Motor neuron (in vitro differentiated cells): ENCODE data around the gene NOP10. TPM values are rescaled to one million over a fixed set of nuclear protein-coding genes. Genes with fewer than 3 reads are reported as not detected.
A peak's percentile ranks its signal among the peaks of the same experiment; 100 is the strongest.

ENCODE experiments used
- ATAC-seq, 8 experiments: fragments of 200-7000 bp; cut with Tn5 transposase; replicated peaks in 6 of 8; 2 replicates each; pipeline ENCODE4 v1.8.0; 2021; ENCODE audit warnings: mild to moderate bottlenecking in 8 of 8, moderate library complexity in 8 of 8
- H3K27ac ChIP-seq, 2 donors: fragments of 250-450 bp; sonication (Bioruptor Pico); 2 replicates each; pipeline ENCODE4 v1.9.0; 2021; ENCODE audit warnings: antibody characterized with exemption in 2 of 2, mild to moderate bottlenecking in 2 of 2, moderate library complexity in 1 of 2
- H3K4me1 ChIP-seq, 2 donors: fragments of 250-450 bp; sonication (Bioruptor Pico); replicated peaks in 1 of 2; 2 replicates each; pipeline ENCODE4 v1.6.1; 2021; ENCODE audit warnings: antibody characterized with exemption in 2 of 2, mild to moderate bottlenecking in 2 of 2, moderate library complexity in 1 of 2
- H3K4me3 ChIP-seq, 5 donors: fragments of 250-450 bp; sonication (Bioruptor Pico); 2 replicates each; pipeline ENCODE4 v1.9.0; 2021; ENCODE audit warnings: antibody characterized with exemption in 5 of 5, mild to moderate bottlenecking in 5 of 5, moderate library complexity in 4 of 5
- WGBS, 10 experiments: fragments of 450-650 bp; shearing (Covaris generic); methylation state at CpG; one replicate each; pipeline ENCODE4 v1.0.0; 2022; 5-methylcytosine and 5-hydroxymethylcytosine counted together
- in situ Hi-C, 9 experiments: fragments of 400-800 bp; cut with MboI; loops; one replicate each; pipeline ENCODE4 v1.15.0; 2021; ENCODE audit warnings: low sequenced_read_pairs in 9 of 9, low pct_unique_long_range_greater_than_20kb in 2 of 9; ENCODE audit not compliant: unreplicated experiment in 9 of 9
- total RNA-seq, 8 experiments: library from RNA; unstranded; fragments of 300-600 nt; gene quantifications; 2 replicates each; pipeline versions ENCODE4 v1.2.3 to v1.2.4, GENCODE V29; 2022

NOP10 gene
- total RNA-seq, 8 experiments from 2014 or later: 137 to 420 (median 205) TPM

DNA sequence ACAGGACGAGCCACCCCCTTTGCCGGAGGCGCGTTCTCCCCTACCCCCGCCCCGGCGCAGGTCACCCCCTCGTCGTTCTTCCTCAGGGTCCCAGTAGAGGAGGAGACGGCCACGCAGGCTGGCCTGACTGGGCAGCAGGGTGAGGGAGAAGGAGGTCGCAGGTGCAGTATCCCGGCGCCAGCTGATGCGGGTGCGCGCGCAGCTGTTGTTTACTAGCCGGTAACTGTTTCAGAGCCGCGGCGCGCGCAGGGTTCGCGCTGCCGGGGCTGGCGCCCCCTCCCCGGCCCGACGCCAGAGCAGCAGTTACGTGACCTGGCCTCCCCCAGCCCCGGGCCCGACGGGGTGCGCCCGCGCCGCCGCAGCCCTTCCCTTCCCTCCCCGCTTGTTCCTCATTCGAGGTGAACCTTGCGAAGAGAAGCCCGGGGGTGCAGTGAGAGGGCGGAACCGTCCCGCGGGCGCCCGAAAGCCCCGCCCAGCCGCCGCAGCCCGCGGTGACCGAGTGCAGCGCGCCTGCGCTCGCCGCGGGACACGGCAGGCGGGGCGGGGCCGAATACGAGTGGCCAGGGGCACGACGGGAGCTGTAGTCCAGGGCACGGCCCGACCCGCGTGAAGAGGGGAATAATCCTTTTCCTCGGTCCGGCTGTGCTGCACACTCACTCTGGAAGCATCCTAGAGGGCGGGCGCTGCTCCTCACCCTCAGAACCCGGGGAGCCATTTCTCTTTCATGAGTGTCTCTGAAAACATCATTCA lies 5.2 kb downstream of the NOP10 start, which contains the start of gene SLC12A6:
Gene SLC12A6 (minus strand): TSS at position 225 of the 750 bp plus-strand sequence. CDS start 1,101 bp downstream, outside the sequence.
- peaks cover 16 to 25% of the 10 kb centered on the region in 2 donors for H3K4me1 ChIP-seq
- WGBS, 10 experiments: 0 to 20% (median 0%) methylated on average over 1 to 12 of the region's 78 CpGs; no CpG with 5 or more reads in 5 of the 10 experiments
- H3K27ac ChIP-seq: peak within 1 kb of the TSS; percentile 80 to 90
- in situ Hi-C loops: loop anchor here in 2 of 9 experiments (25.0 kb wide), 2 partner anchors 100 to 250 kb away; partner anchors contain the start of gene EMC4 (in 2 of the 2)
- peak within 1 kb of the TSS; percentile 67 to 98 (median 77) for H3K4me3 ChIP-seq
- peak; percentile 84 to 95 (median 90) for ATAC-seq

DNA sequence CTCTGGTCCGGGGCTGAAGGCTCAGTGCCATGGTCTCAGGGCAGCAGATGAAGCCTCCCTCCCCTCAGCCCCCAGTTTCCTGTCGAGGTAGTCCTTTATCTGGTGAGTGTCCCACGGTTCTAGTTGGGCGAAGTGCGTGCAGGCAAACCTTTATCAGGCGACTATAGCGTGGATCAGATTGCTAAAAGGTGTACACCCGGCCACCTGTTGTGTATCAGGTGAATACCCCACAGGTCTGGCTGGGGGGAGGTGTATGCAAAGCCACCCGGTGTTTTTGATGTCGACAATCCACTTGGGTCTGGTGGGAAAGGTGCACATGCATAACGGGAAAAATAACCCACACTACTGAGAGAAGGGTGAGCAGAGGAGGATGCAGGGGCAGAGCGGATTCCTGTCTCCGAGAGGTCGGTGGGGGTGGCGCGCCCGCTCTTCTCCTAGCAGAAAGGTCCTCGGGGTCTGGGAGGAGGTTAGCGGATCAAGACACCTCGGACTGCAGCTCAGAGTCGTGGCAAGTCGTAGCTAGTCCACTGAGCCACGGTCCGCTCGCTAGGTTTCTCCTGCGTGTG lies 5.9 kb downstream of the NOP10 start:
- ATAC-seq: peak in 1 of 8 experiments; percentile 22
- peak overlapping the region; percentile 67 to 98 (median 77) for H3K4me3 ChIP-seq
- WGBS, 10 experiments: 0 to 40% (median 5%) methylated on average over 1 to 8 of the region's 26 CpGs; no CpG with 5 or more reads in 2 of the 10 experiments
- H3K27ac ChIP-seq: peak overlapping the region; percentile 80 to 90
- in situ Hi-C loops: loop anchor here in 2 of 9 experiments (25.0 kb wide), 2 partner anchors 100 to 250 kb away; partner anchors contain the start of gene EMC4 (in 2 of the 2)
- peaks cover 14 to 25% of the 10 kb centered on the region in 2 donors for H3K4me1 ChIP-seq

DNA sequence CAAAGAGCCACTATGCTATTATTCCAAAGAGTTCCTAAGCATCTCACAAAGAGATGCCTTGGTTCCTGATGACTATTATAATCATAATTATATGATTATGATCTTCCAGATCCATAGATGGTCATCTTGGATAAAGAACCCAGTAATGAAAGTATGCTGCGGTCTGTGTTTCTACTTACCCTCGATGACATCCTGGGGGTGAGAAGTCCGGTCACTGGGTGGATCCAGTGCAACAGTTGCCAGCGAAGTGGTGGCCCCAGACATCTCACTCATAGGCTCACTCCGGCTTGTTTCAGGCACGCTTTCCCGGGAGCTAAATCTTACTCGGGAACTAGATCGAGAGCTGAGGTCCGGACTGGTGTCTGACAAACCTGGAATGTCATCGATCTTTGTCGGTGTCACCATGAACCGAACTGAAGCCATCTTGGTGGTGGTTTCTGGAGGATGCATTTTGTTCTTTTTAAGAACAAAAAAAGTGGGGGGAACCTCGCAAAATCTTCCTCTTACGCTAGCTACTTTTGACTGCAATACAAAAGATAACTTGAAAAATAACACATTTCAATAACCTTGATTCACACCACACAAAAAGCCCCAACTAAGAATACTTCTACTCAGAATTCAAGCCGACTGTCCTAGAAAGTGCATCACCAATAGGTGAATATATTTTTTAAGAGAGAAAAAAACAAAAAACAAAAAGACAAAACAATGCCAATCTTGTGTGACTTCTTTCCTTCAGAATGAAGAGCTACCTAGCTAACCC lies 6.5 kb downstream of the NOP10 start:
- H3K27ac ChIP-seq: no peak overlapping the region
- H3K4me3 ChIP-seq: peak overlapping the region; percentile 67 to 98 (median 77)
- 75 to 97% (median 84%) methylated on average over 2 to 12 of the region's 16 CpGs; no CpG with 5 or more reads in 1 of the 10 experiments for WGBS, 10 experiments
- ATAC-seq: no peak
- H3K4me1 ChIP-seq: peaks cover 11 to 25% of the 10 kb centered on the region in 2 donors
- in situ Hi-C loops: loop anchor here in 2 of 9 experiments (25.0 kb wide), 2 partner anchors 99 to 249 kb away; partner anchors contain the start of gene EMC4 (in 2 of the 2)

DNA sequence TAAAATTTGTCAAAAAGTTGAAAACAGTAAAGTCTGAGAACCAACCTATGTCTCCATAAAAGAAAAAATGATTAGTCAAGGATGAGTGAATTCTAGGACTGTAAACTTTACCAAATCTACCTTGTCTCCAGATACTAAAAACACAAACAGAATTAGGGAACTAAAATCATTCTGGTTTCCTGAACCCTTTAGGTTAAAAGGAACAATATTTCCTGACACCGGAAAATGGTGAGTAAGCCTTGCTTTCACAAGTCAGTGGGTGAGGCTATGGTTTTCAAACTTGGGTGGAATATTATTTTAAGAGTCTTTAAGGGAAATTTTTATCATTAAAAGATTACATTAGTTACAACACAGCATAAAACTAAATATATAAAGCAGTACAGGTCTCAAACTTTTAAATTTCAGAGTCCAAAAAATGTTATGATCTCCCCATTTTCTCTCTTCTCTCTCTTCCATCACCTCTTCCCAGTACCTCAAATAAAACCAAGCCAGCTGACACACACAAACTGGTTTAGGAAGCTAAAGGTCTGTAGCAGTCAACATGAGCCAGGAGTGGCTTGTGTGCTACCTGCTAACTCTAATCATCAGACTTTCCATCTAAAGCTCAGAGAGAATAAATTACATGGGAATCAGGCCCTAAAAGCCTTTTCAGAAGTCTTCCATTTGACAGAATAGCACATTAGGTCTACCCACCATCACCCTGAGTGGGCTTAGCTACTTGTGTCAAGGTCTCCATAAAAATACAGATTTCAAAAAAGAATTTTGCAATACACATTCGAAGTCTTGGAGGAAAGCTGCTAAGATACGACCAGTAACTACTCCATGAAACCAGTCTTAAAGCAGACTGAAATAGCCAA lies 7.5 kb downstream of the NOP10 start:
- no peak overlapping the region for H3K27ac ChIP-seq
- WGBS, 10 experiments: 37 to 100% (median 91%) methylated on average over 1 to 3 of the region's 3 CpGs; no CpG with 5 or more reads in 1 of the 10 experiments
- peak overlapping the region in 1 of 5 donors; percentile 8 for H3K4me3 ChIP-seq
- peaks cover 11 to 25% of the 10 kb centered on the region in 2 donors for H3K4me1 ChIP-seq
- ATAC-seq: no peak
- in situ Hi-C loops: loop anchor here in 2 of 9 experiments (25.0 kb wide), 2 partner anchors 98 to 248 kb away; partner anchors contain the start of gene EMC4 (in 2 of the 2)

DNA sequence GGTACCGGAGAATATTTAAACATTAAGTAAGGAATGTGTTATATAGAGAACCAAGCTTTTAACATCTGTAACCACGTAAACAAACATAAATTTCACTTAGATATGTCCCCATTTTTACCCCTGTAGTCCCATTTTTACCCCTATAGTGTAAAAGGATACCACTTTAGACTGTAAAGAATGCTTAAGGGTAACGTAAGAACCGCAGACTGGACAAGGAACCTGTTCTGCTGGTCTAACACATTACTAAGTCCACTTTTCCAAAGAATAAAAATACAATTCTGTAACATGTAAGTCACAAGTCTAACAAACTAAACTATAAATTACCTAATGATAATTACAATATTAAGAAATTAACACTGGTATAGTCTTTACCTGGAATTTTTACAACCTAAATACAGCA lies 8.3 kb downstream of the NOP10 start:
- WGBS, 10 experiments: 66 to 89% (median 78%) methylated on average over 3 to 4 of the region's 4 CpGs
- in situ Hi-C loops: loop anchor here in 2 of 9 experiments (25.0 kb wide), 2 partner anchors 97 to 247 kb away; partner anchors contain the start of gene EMC4 (in 2 of the 2)
- ATAC-seq: no peak
- no peak overlapping the region for H3K27ac ChIP-seq
- H3K4me3 ChIP-seq: no peak overlapping the region
- H3K4me1 ChIP-seq: peaks cover 11 to 25% of the 10 kb centered on the region in 2 donors

DNA sequence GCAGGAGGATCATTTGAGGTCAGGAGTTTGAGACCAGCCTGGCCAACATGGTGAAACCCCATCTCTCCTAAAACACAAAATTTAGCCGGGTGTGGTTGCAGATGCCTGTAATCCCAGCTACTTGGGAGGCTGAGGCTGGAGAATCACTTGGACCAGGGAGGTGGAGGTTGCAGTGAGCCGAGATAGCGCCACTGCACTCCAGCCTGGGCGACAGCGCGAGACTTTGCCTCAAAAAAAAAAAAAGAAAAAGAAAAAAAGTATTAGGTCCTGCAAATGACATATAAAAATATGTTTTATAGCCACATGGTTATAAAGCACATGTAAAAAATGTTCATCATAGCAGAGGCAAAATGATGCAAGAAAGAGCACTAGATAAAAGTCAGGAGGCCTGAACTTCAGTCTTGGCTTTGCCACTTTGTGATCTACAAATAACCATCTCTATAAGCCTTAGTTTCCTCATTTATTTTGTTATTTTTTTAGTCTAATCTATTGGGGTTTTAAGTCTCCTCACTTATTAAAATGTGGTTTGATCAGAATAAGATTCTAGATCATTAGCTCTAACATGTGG lies 10.3 kb downstream of the NOP10 start:
- in situ Hi-C loops: loop anchor here in 2 of 9 experiments (25.0 kb wide), 2 partner anchors 95 to 245 kb away; partner anchors contain the start of gene EMC4 (in 2 of the 2)
- ATAC-seq: no peak
- 83 to 100% (median 100%) methylated on average over 1 to 6 of the region's 6 CpGs; no CpG with 5 or more reads in 1 of the 10 experiments for WGBS, 10 experiments
- Histone ChIP-seq H3K4me3 (no peak overlapping the region), H3K27ac (no peak overlapping the region), H3K4me1 (peaks cover 8 to 25% of the 10 kb centered on the region in 2 donors)

DNA sequence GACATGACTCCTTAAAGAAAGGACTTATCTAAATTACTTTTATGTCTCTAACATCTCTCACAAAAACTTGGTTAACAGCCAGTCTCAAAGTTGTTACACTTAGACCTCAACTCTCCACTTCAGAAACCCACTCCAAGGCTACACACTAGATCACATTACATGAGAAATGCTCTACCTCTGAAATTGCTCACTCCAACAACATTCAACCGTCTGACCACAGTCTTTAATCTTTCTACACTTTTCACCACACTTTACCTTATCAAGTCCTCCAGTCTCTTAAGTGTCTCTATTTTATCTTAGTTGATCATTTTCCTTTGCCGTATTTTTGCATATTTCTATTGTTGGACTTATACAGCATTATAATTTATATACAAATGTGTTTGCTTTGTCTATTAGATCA lies 11.1 kb downstream of the NOP10 start:
- ATAC-seq: no peak
- 64 to 100% (median 89%) methylated on average over 1 to 2 of the region's 2 CpGs for WGBS, 10 experiments
- Histone ChIP-seq H3K4me1 (peaks cover 5 to 23% of the 10 kb centered on the region in 2 donors), H3K27ac (no peak overlapping the region), H3K4me3 (no peak overlapping the region)
- in situ Hi-C loops: loop anchor here in 2 of 9 experiments (25.0 kb wide), 2 partner anchors 95 to 245 kb away; partner anchors contain the start of gene EMC4 (in 2 of the 2)

DNA sequence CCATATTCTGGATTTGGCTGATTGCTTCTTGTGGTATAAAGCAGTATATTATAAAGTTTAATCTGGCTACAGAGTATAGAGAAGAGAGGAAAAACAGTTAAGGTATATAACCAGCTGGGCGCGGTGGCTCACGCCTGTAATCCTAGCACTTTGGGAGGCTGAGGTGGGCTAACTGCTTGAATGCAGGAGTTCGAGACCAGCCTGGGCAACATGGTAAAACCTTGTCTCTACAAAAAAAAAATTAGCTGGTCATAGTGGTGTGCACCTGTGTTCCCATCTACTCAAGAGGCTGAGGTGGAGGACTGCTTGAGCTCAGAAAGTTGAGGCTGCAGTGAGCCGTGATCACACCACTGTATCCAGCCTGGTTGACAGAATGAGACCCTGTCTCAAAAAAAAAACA lies 12.7 kb downstream of the NOP10 start:
- no peak for ATAC-seq
- Histone ChIP-seq H3K4me1 (peaks cover 0 to 7% of the 10 kb centered on the region in 2 donors), H3K4me3 (no peak overlapping the region), H3K27ac (no peak overlapping the region)
- in situ Hi-C loops: loop anchor here in 2 of 9 experiments (25.0 kb wide), 2 partner anchors 93 to 243 kb away; partner anchors contain the start of gene EMC4 (in 2 of the 2)
- WGBS, 10 experiments: 40 to 100% (median 98%) methylated on average over 1 to 5 of the region's 5 CpGs; no CpG with 5 or more reads in 2 of the 10 experiments

DNA sequence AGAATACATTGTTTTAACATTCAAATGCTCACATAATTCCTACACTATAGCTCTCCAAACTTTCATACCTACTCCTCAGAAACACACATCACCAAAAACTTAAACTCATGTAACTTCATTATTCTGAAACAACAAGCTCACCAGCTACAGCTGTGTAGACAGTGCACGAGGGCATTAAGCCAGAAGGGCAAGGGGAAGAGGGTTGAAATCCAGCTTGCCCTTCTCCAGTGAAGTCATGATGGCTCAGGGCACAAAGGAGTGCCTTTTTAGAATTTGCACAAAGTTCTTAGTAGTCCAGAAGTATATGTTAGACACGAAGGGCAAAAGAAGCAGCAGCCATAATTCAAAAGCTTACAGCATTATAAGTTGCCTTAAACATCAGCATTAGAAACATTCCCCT lies 13.9 kb downstream of the NOP10 start:
- WGBS, 10 experiments: 11 to 80% (median 47%) methylated on average over 1 to 2 of the region's 2 CpGs; no CpG with 5 or more reads in 1 of the 10 experiments

DNA sequence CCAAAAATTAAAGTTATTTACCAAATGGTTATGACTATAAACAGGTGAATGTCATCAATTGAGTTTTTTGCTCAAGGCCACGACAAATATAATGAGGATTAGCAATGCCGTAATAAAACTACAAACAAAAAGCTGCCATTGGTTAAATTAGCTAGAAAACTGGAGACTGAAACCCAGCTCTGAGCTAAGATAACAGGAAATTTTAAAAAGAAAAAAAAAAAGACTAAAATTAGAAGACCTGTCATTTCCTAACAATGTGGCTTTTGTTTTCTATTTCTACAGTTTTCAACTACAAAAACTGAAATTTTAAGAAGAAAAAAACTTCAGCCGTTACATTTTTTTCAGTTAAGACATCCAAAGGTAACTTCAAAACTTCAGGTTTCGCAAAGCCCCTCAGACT lies 15.0 kb downstream of the NOP10 start:
- Histone ChIP-seq H3K4me3 (no peak overlapping the region), H3K4me1 (no peaks in the 10 kb centered on the region), H3K27ac (no peak overlapping the region)
- in situ Hi-C loops: loop anchor here in 2 of 9 experiments (25.0 kb wide), 2 partner anchors 91 to 241 kb away; partner anchors contain the start of gene EMC4 (in 2 of the 2)
- ATAC-seq: no peak
- 81 to 100% (median 94%) methylated on average over 3 to 4 of the region's 4 CpGs for WGBS, 10 experiments

More for the DNA sequence above, 13.9 kb downstream of the NOP10 start:
- no peak for ATAC-seq
- Histone ChIP-seq H3K27ac (no peak overlapping the region), H3K4me1 (no peaks in the 10 kb centered on the region), H3K4me3 (no peak overlapping the region)
- in situ Hi-C loops: loop anchor here in 2 of 9 experiments (25.0 kb wide), 2 partner anchors 92 to 242 kb away; partner anchors contain the start of gene EMC4 (in 2 of the 2)

DNA sequence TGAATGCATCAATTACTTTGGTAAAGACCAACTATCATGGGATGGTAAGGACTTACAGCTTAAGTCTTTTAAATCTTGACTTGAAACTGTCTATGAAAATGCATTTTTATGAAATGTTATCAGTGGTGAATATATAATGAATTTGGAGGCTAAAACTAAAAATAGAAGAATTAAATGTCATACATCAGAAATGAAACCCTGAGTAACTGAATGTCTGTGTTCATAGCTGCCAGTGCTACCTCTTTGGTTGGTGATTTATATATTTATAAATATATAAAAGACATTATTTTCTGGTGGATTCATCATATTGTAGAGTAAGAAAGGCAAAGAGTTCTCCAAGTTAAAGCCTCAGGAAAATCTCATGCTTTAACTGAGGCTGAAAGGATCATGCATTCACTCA lies 17.6 kb downstream of the NOP10 start:
- in situ Hi-C loops: loop anchor here in 2 of 9 experiments (25.0 kb wide), 2 partner anchors 88 to 238 kb away; partner anchors contain the start of gene EMC4 (in 2 of the 2)
- no peak overlapping the region for H3K27ac ChIP-seq
- no peak overlapping the region for H3K4me3 ChIP-seq
- H3K4me1 ChIP-seq: no peaks in the 10 kb centered on the region
- ATAC-seq: no peak
